ENCODE measurements around the gene KRT32.

Gene KRT32

DNA sequence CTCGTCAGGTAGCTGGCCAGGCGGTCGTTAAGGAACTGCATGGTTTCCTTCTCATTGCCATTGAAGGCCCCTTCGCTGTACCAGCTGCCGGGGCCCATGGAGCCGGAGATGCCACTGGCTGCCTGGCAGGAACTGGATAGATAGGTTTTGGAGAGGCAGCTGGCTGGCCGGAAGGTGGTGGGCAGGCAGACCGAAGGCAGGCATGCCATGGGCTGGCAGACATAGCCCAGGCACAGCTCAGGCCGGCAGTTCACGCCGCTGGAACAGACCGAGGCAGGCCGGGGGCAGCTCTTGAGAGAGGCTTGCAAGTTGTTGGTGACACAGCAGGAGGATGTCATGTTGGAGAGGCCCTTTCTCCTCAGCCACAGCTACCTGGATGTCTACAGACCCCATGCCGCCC is at the start of gene KRT32:
KRT32 (minus strand) TSS at position 399 of the 400 bp plus-strand sequence; CDS start at position 338, 61 bp downstream.
- no peak for DNase-seq

DNA sequence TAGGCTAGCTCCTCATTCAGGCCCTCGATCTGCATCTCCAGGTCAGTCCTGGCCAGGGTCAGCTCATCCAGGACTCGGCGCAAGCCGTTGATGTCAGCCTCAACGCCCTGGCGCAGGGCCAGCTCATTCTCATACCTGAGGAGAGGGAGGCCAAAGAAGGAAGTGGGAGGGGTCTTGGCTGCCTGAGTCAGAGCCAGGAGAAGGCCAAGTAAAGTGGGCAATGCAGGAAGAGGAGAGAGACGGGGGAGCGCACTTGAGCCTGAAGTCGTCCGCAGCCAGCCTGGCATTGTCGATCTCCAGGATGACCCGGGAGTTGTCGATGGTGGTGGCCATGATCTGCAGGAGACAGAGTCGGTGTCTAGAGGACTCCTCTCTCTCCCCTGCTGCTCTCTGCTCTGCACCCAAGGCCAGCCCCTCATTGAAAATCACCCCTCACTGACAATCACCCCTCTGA is 49.7 kb upstream of the KRT32 start:
- no peak for DNase-seq

DNA sequence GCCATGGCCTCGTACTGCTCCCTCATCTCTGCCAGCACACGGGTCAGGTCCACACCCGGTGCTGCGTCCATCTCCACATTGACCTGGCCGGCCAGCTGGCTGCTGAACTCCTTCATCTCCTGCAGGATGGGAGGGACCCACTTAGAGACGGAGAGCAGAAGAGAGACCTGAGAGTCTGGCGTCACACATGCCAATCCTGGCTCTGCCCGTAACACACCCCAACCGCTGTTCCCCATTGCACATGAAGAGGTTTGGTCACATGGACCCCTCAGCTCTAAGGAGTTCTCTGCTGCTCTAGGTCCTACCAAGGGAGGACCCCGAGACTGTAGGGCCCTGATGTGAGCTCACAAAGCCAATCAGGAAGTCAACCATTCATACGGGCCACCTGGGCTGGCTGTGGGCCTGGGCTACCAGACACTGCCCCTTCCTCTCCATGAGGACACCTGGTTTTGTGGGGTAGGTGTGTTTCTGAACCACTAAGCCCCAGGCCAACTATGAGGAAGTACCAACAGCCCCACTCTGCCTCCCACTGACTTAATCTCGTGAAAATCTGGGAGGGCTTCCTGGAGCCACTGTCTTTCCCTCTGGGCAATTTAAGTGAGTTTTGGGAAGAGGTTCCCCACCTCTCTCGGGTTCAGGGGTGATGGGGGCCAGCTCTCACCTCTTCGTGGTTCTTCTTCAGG is 49.1 kb upstream of the KRT32 start:
- DNase-seq, result no peak

DNA sequence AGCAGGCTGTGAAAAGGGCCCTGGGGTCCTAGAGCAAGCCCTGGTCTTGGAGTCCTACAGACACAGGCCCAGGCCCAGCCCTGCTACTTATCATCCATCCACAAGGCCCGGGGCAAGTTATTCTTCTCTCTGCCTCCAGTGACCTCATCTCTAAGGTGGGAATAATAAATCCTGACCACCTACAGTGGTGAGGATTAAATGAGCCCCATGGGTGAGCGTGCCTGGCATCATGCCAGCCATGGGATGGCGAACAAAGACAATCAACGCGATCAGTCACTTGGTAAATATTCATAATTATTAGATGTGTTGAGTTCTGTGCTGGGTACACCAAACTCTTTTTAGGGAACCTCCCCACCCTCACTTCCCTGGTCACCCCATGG is 46.0 kb upstream of the KRT32 start:
- DNase-seq, result no peak

DNA sequence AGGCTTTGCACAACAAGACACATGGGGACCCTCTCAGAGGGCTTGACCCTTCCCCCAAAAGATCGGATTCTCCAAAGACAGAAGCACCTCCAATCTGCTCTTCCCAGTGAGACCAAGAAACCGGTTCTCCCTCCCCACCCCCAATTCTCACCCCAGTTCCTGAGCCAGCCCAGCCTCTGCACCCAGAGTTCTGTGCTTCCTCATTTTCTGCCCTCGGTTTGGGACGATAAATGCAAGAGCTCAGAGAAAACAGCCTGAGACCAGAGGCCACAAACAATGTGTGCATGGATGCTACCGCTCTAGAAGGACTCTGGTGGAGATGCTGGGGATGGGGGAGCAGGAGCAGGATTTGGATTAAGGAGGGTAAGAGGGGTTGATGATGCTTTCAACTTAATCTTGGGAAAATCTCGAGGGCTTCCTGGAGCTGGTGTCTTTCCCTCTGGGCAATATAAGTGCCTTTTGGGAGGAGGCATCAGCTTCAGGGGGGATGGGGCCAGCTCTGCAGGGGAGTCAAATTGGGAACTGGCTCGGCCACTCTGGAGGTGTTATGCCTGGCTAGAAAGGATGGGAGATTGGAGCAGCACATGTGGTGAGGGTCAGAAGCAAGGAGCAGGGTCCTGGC is 45.5 kb upstream of the KRT32 start:
- no peak for DNase-seq

DNA sequence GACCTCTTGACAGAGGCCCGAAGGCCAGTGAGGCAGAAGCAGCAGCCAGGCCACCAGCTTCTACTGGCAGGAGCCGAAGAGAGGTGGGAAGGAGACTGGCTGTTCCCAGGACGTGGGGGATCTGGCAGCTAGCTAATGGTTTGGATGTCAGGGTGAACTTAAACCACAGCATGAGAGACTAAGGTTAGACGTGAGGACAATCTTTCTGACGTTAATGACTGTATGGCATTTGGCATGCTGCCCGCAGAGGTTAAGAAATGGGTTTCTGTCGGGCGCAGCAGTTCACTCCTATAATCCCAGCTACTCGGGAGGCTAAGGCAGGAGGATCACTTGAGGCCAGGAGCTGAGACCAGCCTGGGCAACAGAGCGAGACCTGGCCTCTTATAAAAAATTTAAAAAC is 44.5 kb upstream of the KRT32 start:
- DNase-seq, result no peak

DNA sequence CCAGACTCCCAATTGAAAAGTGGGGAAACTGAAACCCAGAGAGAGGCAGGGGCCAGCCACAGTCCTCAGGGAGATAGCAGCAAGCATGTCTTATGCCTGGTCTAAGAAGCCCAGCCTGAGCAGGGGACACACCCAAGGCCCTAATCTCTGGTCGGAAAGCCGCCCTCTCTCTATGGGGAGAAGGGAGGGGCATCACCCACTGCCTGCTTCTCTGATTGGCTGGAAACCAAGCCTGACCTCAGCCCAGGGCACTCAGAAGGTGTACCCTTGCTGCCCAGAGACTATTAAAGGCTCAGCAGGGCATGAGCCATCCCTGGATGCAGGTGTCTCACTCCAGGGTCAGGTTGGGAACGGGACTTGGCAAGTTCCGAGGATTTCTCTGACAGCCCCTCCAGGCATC is 43.9 kb upstream of the KRT32 start:
- DNase-seq, result no peak

DNA sequence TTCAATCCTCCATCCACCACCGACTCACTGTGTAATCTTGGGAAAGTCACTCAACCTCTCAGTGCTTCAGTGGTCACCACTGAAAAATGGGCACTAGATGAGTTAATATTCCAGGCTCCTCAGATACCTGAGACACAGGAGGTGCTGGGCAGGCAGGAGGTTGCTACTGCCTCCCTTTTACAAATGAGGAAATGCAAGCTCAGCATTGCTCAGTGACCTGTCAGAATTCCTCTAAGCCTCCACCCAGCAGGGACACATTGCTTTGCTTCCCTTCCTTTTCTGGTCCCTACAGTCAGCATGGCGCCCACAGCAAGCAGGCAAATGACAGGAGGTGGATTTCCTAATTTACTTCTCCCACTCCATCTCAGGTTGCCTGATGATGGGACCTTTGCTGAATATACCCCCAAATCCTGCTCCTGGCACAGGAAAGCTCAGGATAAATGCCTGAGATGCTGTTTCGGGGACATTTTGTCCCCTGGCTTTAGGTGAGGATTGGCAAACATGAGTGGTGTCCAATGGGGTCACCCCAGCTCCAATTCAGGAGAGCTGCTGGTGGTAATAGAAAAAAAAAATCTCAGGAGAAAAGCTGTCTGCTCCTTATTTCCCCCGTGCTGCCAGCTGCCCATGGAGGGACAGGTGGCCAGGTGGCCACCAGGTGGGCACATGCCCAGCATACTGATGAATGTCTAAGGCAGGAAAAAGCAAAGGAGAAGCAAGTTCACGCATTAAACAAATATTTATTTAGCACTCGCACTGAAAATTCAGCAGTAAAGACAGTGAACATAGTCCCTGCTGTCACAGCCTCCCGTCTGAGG is 43.3 kb upstream of the KRT32 start:
- no peak for DNase-seq

DNA sequence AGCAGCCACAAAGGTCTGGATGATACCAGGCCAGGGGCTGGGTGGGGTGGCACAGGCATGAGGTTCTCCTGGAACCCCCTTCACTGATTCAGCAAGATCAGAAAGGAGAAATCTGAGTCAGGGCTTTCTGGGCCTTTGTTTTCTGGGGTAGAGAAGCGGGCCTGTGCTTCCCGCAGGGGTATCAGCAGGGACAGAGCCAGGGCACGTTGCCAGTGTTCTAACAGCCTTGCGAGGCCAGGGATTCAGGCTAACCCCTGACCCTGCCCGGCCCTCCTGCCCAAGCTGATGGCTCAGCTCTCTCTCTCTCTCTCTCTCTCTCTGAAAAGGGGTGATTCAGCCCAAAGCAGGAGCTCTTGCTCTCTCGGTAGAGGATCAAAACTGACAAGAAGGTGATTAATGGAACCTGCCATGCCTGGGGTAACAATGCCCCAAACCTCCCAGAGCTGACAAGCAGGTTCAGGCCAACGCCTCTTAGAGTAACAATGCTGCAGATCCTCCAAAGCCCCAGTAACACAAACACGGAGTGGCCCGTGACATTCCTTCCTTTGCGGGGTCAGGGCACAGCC is 40.2 kb upstream of the KRT32 start:
- DNase-seq, result no peak

DNA sequence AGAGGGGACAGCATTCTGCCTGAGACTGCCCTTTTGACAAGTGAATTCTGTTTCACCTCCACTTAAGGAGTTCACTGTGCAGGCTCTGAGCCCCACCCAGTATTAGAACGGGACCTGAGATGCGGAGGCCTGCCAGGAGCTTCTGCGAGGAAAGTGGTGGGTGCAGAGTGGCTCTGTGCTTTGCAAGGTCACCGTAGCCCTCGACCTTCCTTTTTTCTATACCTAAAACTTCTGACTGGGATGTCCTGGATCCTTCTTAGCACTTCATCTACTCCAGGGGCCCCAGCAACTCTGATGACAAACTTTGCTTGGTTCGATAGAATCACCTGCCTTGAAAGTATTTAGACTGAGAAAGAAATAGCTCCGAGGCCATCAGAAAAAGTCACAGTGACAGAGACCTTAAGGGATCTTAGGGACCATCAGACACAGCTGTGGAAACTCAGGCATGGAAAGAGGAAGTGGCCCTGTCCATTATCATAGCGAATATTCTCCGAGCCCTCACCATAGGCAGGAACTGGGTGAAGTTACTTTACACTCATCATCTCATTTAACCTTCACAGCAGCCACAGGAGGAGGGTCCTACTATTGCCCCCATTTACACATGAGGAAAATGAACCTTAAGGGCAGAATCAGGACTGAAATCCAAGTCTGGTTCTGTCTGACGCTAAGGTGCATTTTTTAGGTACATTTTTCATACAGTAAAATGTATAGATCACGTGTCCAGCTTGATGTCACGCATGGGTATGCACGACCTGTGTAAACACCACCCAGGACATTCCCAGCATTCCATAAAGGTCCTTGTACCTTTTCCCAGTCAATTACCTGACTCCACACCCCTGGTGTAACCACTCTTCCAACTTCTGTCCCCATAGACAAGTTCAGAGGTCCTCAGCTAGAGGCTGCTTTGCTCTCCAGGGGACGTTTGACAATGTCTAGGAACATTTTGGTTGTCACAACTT is 38.9 kb upstream of the KRT32 start:
- DNase-seq, result no peak

DNA sequence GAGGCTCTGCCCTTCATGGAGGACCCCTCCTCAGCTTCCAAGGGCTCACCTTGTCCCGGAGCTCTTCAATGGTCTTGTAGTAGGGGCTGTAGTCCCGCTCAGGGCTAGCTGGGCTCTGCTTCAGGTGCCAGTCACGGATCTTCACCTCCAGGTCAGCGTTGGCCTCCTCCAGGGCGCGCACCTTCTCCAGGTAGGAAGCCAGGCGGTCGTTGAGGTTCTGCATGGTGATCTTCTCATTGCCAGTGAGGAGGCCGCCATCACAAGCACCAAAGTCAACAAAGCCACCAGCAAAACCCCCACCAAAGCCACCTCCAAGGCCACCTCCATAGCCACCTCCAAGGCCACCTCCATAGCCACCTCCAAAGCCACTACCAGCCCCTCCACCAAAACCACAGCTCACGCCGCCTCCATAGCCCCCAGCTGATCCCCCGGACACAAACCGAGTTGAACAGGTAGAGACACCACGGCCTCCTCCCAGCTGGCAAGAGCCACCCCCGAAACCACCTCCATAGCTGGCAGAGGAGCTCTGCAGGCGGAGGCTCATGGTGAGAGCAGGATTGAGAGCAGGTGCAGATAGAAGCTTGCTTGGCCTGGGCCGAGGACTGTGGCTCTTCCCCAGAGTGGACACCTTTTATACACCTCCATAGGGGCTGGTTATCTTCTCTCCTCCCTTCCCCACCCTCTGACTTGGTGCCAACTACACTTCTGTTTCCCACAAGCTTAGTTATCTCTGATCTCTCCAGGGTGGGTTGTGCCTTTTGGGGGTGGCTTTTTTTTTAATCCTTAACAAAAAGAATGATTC is 38.0 kb upstream of the KRT32 start, which contains the start of gene KRT13:
KRT13 (minus strand) TSS at position 606 of the 802 bp plus-strand sequence; CDS start at position 544, 62 bp downstream.
- no peak for DNase-seq

DNA sequence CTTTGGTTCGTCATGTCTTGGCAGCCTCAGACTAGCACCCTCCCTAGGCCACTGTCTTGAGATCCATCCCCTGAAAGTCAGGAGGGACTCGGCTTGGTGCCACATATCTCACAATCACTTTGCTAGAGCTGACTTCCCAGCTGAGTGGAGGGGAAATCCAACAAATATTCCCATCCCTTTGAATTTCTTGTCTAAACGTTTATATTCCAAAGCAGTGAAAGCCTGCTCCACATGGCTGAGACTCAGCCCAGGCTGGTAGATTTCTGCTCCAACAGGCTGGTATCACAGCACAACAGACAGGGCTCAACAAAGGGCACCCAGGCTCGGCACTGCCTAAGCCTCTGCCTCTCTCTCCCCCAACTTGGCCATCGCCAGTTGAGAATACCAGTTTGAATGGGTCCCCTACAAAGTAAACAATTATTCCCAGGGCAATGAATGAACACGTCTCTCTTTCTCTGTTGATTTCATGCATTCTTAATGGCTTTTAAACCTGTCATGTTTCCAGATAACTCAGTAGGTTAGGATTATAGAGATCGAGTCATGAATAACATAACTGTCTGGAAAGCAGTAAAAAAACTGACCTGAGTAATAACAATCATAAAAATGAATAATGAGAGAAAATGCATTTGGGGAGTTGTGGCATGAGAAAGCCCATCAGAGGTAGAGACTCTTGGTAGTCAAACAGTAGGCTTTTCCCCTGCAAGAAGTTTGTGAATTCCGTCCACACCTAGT is 37.2 kb upstream of the KRT32 start:
- no peak for DNase-seq

DNA sequence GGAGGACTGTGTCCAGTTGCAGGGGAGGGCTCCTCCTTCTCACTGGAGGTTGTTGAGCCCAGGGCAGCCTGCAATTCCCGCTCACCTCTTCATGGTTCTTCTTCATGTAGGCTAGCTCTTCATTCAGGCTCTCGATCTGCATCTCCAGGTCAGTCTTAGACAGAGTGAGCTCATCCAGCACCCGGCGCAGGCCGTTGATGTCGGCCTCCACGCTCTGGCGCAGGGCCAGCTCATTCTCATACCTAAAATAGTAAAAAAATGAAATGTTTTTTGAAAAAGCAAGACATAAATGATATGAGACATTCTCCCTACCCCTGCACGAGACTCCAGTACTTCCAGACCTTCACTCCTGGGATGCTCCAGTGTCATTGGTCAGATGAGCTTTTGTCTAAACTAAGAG is 36.0 kb upstream of the KRT32 start:
- no peak for DNase-seq

DNA sequence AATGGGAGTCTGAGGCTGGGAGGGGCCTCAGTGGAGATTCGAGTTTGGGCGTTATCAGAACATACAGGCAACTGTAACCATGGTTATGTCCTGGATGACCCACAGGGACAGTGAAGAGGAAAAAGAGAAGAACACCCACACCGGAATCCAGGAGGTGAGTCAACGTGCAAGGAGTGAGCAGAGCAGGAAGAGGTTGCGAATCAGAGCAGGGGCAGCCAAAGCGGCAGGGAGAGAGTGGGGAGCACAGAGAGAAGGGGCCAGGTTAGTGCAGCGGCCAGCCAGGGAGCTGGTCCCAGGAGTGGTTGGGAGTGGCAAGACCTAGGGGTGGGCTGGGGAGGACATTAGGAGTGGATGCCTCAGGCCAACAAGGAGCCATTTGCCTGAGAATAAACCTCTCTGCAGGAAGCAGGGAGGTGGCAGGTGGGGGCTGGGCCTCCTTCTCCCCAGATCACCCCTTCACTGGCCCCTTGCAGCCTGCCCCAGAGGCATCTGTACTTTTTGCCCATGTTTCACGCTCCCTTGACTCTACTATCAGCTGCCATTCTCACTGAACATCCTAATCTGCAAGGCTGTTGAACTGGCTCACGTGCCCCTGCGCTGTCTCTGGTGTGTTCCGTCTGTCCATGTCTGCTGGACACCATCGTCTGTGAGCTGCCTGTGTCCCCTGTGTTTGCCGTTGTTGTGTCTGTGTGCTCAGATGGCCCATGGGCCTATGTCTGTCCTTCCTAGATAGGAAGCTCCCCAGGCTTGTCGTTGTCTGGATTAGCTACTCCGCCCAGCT is 33.1 kb upstream of the KRT32 start:
- DNase-seq, result no peak

DNA sequence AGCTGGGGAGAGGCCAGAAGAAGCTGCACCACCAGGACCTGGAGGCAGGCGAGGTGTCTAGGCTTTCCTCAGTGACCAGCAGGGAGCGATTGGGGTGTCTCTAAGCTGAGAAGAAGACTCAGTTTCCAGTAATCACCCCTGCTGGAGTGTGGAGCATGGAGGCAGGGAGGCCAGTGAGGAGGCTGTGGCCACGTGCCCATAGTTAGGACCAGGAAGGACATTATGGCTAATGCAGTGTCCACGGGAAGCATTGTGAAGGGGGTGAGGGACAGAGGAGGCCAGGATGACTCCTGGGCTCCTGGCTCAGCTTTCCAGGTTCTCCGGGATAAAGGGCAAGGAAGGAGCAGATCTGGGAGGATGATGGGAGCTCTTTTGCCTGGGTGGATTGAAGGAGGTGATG is 32.5 kb upstream of the KRT32 start:
- DNase-seq, result no peak

DNA sequence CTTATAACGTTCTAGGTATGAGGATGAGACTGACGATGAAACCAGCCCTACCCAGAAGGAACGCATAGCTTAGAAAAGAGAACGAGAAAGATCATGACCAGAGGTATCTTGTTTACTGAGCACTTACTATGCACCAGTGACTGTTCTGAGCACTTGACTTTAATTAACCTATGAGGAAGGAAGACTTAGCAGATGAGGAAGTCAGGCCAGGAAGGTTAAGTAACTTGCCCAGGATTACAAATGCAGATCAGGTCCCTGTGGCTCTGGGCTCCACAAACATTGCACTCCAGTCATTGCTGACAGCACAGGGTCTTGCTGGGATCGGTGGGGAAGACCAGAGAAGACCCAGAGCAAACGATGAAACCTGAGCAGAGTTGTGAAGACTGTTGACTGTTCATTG is 31.1 kb upstream of the KRT32 start:
- no peak for DNase-seq

DNA sequence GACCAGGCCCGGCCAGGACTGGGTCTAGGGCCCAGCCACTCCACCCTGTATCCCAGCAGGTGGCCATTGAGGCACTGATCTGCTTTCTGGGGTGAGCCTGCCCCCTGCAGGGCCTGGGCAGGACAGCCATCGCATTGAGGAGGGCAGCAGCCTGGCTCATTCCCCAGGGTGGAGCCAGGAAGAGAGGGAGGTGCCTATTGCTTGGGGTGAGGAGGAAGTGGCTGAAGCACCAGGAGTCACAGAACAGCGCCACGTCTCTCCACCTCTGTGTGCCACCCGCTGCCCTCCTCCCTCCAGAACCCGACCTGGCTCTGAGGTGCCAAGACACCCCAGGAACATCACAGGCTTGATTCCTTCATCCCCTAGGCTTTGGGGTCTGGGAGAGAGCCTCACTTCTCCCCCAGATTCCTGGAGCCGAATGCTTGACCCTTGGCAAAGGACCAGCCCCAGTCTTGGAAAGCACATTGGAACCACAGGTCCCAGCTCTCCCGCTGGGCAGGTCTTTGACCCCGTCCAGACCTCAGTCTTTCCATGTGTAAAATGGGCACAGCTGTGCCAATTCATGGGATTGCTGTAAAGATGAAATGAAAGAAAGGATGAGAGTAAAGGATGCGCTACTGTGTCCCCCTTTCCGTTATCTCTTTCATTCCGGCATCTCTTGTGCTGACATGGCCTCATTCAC is 29.8 kb upstream of the KRT32 start:
- DNase-seq, result peak; percentile 82

DNA sequence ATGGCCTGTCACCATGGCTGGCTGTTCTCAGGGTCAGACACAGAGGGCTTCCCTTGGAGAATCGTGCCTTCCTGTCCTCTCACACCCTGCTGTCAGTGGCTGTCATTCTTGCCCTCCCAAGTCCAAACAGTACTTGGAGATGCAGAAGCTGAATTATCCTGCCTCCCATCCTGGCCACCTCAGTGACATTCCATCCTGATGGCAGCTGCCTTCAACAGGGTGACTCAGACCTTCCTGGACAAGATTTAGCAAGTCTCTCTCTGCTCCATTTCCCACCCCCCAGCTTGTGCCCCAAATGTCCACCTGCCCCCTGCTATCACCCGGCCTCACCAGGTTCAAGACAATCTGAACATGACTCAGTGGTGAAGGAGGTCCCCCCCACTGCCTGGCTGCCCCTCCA is 27.3 kb upstream of the KRT32 start:
- no peak for DNase-seq

DNA sequence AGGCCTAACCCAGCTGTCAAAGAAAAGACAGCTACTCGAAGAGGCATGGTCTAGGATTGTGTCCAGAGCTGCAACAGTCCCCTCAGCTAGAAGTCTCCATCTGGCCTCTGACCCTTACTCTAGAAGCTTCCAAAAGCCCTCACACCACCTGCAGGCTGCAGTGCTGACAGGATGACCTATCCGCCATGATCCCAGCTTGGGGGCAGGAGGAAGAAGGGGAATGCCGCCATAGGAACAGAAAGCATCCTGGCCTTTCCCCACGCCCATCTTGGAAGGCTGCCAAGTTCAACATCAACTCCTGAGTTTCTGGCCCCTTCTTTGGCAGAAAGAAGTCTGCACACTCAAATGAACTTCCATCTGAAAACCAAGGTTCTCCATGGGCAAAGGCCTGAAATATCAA is 25.6 kb upstream of the KRT32 start:
- no peak for DNase-seq

Measured in activated effector memory CD4-positive, alpha-beta T cell treated with anti-CD3 and anti-CD28 coated beads, Interleukin-2, amount 50 U/mL, for 16 hours (primary cell).